Myocyte (in vitro differentiated cells): Measurements from ENCODE around the gene ZNF518A. TPM values are rescaled to one million over a fixed set of nuclear protein-coding genes. Genes with fewer than 3 reads are reported as not detected.

ENCODE experiments used
- total RNA-seq: library from RNA; depleted of rRNA; stranded (reverse); fragments of >200 nt; gene quantifications from 2 replicates; pipeline ENCODE4 v1.2.3, GENCODE V29; 2014

ZNF518A gene
- total RNA-seq, 1 donor from 2014 or later: 15.4 TPM

Other genes starting within 250 kb of the ZNF518A start
- gene CC2D2B, start 222.3 kb upstream of the ZNF518A start, total RNA-seq: 0.35 TPM in 1 of 2 replicates, not detected in the other
- 6.3 and 8.2 TPM in 2 replicates for gene CCNJ, start 86.7 kb upstream of the ZNF518A start, total RNA-seq
- 0.13 TPM in 1 of 2 replicates, not detected in the other for gene BLNK, start 141.3 kb downstream of the ZNF518A start, total RNA-seq
- gene DNTT, start 174.1 kb downstream of the ZNF518A start, total RNA-seq: not detected in 2 replicates
- not detected in 2 replicates for gene OPALIN, start 228.7 kb downstream of the ZNF518A start, total RNA-seq